Activated T-helper 2 cell treated with anti-CD3 and anti-CD28 coated beads, Interferon-gamma antibody, Interleukin-2, Interleukin-4, amounts not matched to agents 10 μg/mL and 5 μg/mL and 100 μg/mL, durations not matched to agents 14 hours and 24 hours and 36 hours (primary cell): ENCODE results near the gene HMCN1. TPM values are rescaled to one million over a fixed set of nuclear protein-coding genes. Genes with fewer than 3 reads are reported as not detected.
"Not testable (repeated sequence)": the region's sequence is repeated elsewhere in the genome, so short reads cannot be mapped to it uniquely, and the experiment has no call there.

Experiments
- DNase-seq: peaks from one replicate; pipeline ENCODE4 v3.0.0; 2021; ENCODE audit warnings: low spot score
- H3K27ac Mint-ChIP-seq: one replicate; pipeline ENCODE4 v1.8.0; 2021; ENCODE audit warnings: mixed read lengths
- H3K27me3 Mint-ChIP-seq: one replicate; pipeline ENCODE4 v1.8.0; 2021; ENCODE audit warnings: low read depth, mixed read lengths
- H3K36me3 Mint-ChIP-seq: one replicate; pipeline ENCODE4 v1.8.0; 2021; ENCODE audit warnings: low read depth, mixed read lengths
- H3K4me1 Mint-ChIP-seq: one replicate; pipeline ENCODE4 v1.8.0; 2021; ENCODE audit warnings: low read depth, mixed read lengths
- H3K4me3 Mint-ChIP-seq: one replicate; pipeline ENCODE4 v1.8.0; 2021; ENCODE audit warnings: low read depth, mild to moderate bottlenecking, moderate library complexity, mixed read lengths
- H3K9me3 Mint-ChIP-seq: one replicate; pipeline ENCODE4 v1.8.0; 2021; ENCODE audit warnings: mixed read lengths
- intact Hi-C: fragments of 100-400 bp; cut with micrococcal nuclease; formaldehyde crosslinking; loops from one replicate; pipeline ENCODE4 v1.15.1; 2023
- total RNA-seq: library from RNA; stranded (reverse); gene quantifications from 2 replicates; pipeline ENCODE4 v1.2.3, GENCODE V29; 2022

The HMCN1 gene
- total RNA-seq, 1 donor from 2014 or later = 0.18 TPM

- Mint-ChIP-seq H3K36me3 (no peaks in the 10 kb centered on the region), H3K27ac (no peak overlapping the region), H3K4me1 (no peaks in the 10 kb centered on the region), H3K27me3 (peaks cover 3% of the 10 kb centered on the region), H3K9me3 (no peaks in the 10 kb centered on the region), H3K4me3 (no peak overlapping the region)
- no peak for DNase-seq
- intact Hi-C loops = loop anchor here (10.0 kb wide), 1 partner anchor 149 kb away; no protein-coding TSS in a partner anchor
Measured at GRCh38 chr1:186155594-186155993, 421.4 kb downstream of the HMCN1 start.

- H3K27me3 Mint-ChIP-seq, DNase-seq, H3K9me3 Mint-ChIP-seq, intact Hi-C loops, H3K36me3 Mint-ChIP-seq, H3K27ac Mint-ChIP-seq, H3K4me3 Mint-ChIP-seq, H3K4me1 Mint-ChIP-seq: not testable (repeated sequence)
Measured at GRCh38 chr1:186162895-186163294, 428.7 kb downstream of the HMCN1 start.

- no peak overlapping the region for H3K4me3 Mint-ChIP-seq
- intact Hi-C loops = no loop called here
- no peaks in the 10 kb centered on the region for H3K9me3 Mint-ChIP-seq
- peaks cover 2% of the 10 kb centered on the region for H3K27me3 Mint-ChIP-seq
- DNase-seq = no peak
- no peaks in the 10 kb centered on the region for H3K36me3 Mint-ChIP-seq
- no peaks in the 10 kb centered on the region for H3K4me1 Mint-ChIP-seq
- no peak overlapping the region for H3K27ac Mint-ChIP-seq
Measured at GRCh38 chr1:186164773-186165172, 430.6 kb downstream of the HMCN1 start.

- H3K9me3 Mint-ChIP-seq = no peaks in the 10 kb centered on the region
- peaks cover 3% of the 10 kb centered on the region for H3K27me3 Mint-ChIP-seq
- no peak overlapping the region for H3K27ac Mint-ChIP-seq
- intact Hi-C loops = no loop called here
- H3K4me3 Mint-ChIP-seq = no peak overlapping the region
- no peaks in the 10 kb centered on the region for H3K4me1 Mint-ChIP-seq
- DNase-seq = no peak
- no peaks in the 10 kb centered on the region for H3K36me3 Mint-ChIP-seq
Measured at GRCh38 chr1:186165303-186165702, 431.1 kb downstream of the HMCN1 start.

- intact Hi-C loops = no loop called here
- H3K9me3 Mint-ChIP-seq = no peaks in the 10 kb centered on the region
- peaks cover 3% of the 10 kb centered on the region for H3K27me3 Mint-ChIP-seq
Measured at GRCh38 chr1:186167096-186167668, 433.0 kb downstream of the HMCN1 start.

GRCh38 chr1:186175588-186175987 is 441.4 kb downstream of the HMCN1 start:
- Mint-ChIP-seq H3K36me3 (no peaks in the 10 kb centered on the region), H3K9me3 (no peaks in the 10 kb centered on the region)

More at GRCh38 chr1:186167096-186167668, 433.0 kb downstream of the HMCN1 start:
- no peak overlapping the region for H3K27ac Mint-ChIP-seq
- H3K36me3 Mint-ChIP-seq = no peaks in the 10 kb centered on the region
- no peak overlapping the region for H3K4me3 Mint-ChIP-seq
- no peaks in the 10 kb centered on the region for H3K4me1 Mint-ChIP-seq
- DNase-seq = no peak

GRCh38 chr1:186178426-186179043 is 444.3 kb downstream of the HMCN1 start:
- H3K27ac Mint-ChIP-seq = no peak overlapping the region
- intact Hi-C loops = no loop called here
- no peaks in the 10 kb centered on the region for H3K9me3 Mint-ChIP-seq
- no peaks in the 10 kb centered on the region for H3K36me3 Mint-ChIP-seq
- H3K4me3 Mint-ChIP-seq = no peak overlapping the region
- no peak for DNase-seq
- peaks cover under 1% of the 10 kb centered on the region for H3K4me1 Mint-ChIP-seq
- peaks cover 22% of the 10 kb centered on the region for H3K27me3 Mint-ChIP-seq

More at GRCh38 chr1:186175588-186175987, 441.4 kb downstream of the HMCN1 start:
- H3K4me3 Mint-ChIP-seq = no peak overlapping the region
- H3K27me3 Mint-ChIP-seq = peaks cover 16% of the 10 kb centered on the region
- DNase-seq = no peak
- H3K27ac Mint-ChIP-seq = no peak overlapping the region
- intact Hi-C loops = no loop called here
- H3K4me1 Mint-ChIP-seq = no peaks in the 10 kb centered on the region

GRCh38 chr1:186179231-186179630 is 445.0 kb downstream of the HMCN1 start:
- no peaks in the 10 kb centered on the region for H3K36me3 Mint-ChIP-seq
- H3K4me1 Mint-ChIP-seq = peaks cover 7% of the 10 kb centered on the region
- H3K9me3 Mint-ChIP-seq = no peaks in the 10 kb centered on the region
- no peak for DNase-seq
- peaks cover 17% of the 10 kb centered on the region for H3K27me3 Mint-ChIP-seq
- no peak overlapping the region for H3K4me3 Mint-ChIP-seq
- intact Hi-C loops = no loop called here
- H3K27ac Mint-ChIP-seq = no peak overlapping the region

GRCh38 chr1:186183219-186183618 is 449.0 kb downstream of the HMCN1 start:
- Mint-ChIP-seq H3K27ac (no peak overlapping the region), H3K27me3 (peaks cover 12% of the 10 kb centered on the region), H3K4me1 (peaks cover 14% of the 10 kb centered on the region), H3K4me3 (no peak overlapping the region), H3K36me3 (no peaks in the 10 kb centered on the region), H3K9me3 (no peaks in the 10 kb centered on the region)
- intact Hi-C loops = no loop called here
- DNase-seq = no peak

GRCh38 chr1:186183970-186184628 is 449.9 kb downstream of the HMCN1 start:
- no peak for DNase-seq
- Mint-ChIP-seq H3K27ac (no peak overlapping the region), H3K36me3 (no peaks in the 10 kb centered on the region), H3K9me3 (no peaks in the 10 kb centered on the region), H3K4me1 (peaks cover 17% of the 10 kb centered on the region), H3K4me3 (no peak overlapping the region), H3K27me3 (peaks cover 12% of the 10 kb centered on the region)
- intact Hi-C loops = no loop called here

GRCh38 chr1:186186251-186186650 is 452.1 kb downstream of the HMCN1 start:
- DNase-seq, H3K4me3 Mint-ChIP-seq, H3K36me3 Mint-ChIP-seq, intact Hi-C loops, H3K27ac Mint-ChIP-seq, H3K9me3 Mint-ChIP-seq, H3K27me3 Mint-ChIP-seq: not testable (repeated sequence)
- peaks cover 17% of the 10 kb centered on the region for H3K4me1 Mint-ChIP-seq

- no peak overlapping the region for H3K4me3 Mint-ChIP-seq
Measured at GRCh38 chr1:186187601-186188000, 453.4 kb downstream of the HMCN1 start.

GRCh38 chr1:186188004-186188539 is 453.9 kb downstream of the HMCN1 start:
- H3K36me3 Mint-ChIP-seq = no peaks in the 10 kb centered on the region
- peaks cover 17% of the 10 kb centered on the region for H3K4me1 Mint-ChIP-seq
- intact Hi-C loops = no loop called here
- no peak overlapping the region for H3K4me3 Mint-ChIP-seq
- H3K27ac Mint-ChIP-seq = peak overlapping the region; percentile 2
- no peaks in the 10 kb centered on the region for H3K9me3 Mint-ChIP-seq
- no peaks in the 10 kb centered on the region for H3K27me3 Mint-ChIP-seq
- DNase-seq = no peak

More at GRCh38 chr1:186187601-186188000, 453.4 kb downstream of the HMCN1 start:
- H3K9me3 Mint-ChIP-seq = no peaks in the 10 kb centered on the region
- H3K36me3 Mint-ChIP-seq = no peaks in the 10 kb centered on the region
- H3K27me3 Mint-ChIP-seq = no peaks in the 10 kb centered on the region
- intact Hi-C loops = no loop called here
- peak overlapping the region; percentile 2 for H3K27ac Mint-ChIP-seq
- no peak for DNase-seq
- peaks cover 17% of the 10 kb centered on the region for H3K4me1 Mint-ChIP-seq
